NCI-H187 (cell line): ENCODE measurements around the gene NDUFV3.
A peak's percentile ranks its signal among the peaks of the same experiment; 100 is the strongest.
"Not testable (repeated sequence)": the region's sequence is repeated elsewhere in the genome, so short reads cannot be mapped to it uniquely, and the experiment has no call there.

Source experiments
- DNase-seq, 2 experiments: peaks; one replicate each; lab custom pipeline; 2025; lab: John Stamatoyannopoulos, UW

Gene NDUFV3

GRCh38 chr21:42892931-42893755 is at the start of gene NDUFV3:
TSS of gene NDUFV3 (plus strand) at chr21:42893309. CDS start at chr21:42893334, 25 bp downstream.
- peak; percentile 98 to 99 for DNase-seq

GRCh38 chr21:42844411-42845113 is 48.5 kb upstream of the NDUFV3 start:
- no peak for DNase-seq

DNA sequence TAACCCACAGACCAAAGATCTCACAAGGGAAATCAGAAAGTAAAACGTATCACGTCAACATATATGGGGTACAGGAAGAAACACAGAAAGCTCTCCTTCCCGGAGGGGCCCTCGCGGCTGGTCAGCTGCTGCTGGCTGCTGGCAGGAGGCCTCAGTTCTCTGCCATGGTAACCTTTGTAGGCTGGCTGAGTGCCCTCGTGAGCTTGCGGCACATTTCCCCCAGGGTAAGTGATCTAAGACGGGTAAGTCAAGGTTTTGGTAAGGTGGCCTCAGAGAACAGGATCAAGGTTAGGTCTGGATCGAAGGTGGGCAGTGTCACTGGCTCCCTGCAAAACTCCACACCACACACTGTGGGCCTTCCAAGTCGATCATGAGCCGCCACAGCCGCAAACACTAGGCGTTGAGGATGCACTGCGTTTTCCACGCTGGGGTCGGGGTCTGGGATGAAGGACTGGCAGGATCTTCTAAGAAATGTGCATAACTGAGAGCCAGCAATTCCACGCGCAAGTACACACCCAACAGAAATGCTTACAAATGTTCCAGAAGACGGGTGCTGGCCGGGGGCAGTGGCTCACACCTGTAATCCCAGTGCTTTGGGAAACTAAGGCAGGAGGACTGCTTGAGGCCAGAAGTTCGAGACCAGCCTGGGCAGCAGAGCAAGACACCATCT is 47.7 kb upstream of the NDUFV3 start:
- DNase-seq, result no peak

DNA sequence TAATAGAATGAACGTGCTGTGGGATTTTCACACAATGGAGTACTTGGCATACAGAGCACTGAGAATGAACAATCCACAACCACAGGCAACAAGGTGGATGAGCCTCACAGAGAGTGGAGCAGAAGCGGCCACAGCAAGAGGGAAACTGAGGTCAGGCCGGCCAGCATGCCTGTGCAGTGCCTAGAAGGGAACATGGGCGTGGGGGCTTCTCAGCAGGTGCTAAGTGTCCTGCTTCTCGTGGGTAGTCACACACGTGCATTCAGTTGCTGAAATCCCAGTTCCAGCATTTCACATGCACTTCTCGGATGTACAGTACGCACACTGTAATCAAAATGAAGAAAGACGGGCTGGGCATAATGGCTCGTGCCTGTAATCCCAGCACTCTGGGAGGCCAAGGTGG is 46.9 kb upstream of the NDUFV3 start:
- DNase-seq, result no peak

DNA sequence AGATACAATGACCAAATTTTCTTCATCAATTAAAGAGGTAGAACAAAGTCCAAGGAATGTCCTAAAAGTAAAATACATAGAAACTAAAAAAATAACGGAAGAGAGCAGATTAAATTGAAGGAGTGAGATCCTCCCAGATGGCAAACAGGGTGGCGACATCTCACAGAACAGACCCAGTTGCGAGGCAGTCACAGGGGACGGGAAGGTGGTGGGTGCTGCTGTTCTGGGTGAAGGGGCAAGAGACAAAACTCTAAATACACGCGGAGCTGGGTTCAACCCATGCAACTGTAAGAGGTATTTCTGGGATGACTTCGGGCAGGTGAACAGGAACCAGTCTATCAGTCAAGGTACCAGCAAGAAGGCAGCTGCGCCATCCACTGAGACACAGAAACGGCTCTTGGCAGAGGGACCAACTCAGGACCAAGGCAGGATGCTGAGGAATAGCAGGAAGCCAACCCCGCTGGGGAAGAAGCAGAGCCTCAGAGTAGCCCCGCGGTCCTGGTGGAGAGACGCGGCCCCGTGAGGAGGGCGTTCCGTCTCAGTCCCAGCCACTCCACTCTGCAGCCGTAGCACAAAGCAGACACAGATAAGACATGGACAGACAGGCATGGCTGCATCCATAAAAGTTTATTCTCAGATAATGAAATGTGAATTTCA is 45.9 kb upstream of the NDUFV3 start:
- no peak for DNase-seq

- no peak for DNase-seq
These were observed 45.4 kb upstream of the NDUFV3 start for GRCh38 chr21:42847726-42848125.

- not testable (repeated sequence) for DNase-seq
These were observed 44.8 kb upstream of the NDUFV3 start for GRCh38 chr21:42848144-42848931.

- DNase-seq, result no peak
These were observed 44.0 kb upstream of the NDUFV3 start for GRCh38 chr21:42848932-42849758.

DNA sequence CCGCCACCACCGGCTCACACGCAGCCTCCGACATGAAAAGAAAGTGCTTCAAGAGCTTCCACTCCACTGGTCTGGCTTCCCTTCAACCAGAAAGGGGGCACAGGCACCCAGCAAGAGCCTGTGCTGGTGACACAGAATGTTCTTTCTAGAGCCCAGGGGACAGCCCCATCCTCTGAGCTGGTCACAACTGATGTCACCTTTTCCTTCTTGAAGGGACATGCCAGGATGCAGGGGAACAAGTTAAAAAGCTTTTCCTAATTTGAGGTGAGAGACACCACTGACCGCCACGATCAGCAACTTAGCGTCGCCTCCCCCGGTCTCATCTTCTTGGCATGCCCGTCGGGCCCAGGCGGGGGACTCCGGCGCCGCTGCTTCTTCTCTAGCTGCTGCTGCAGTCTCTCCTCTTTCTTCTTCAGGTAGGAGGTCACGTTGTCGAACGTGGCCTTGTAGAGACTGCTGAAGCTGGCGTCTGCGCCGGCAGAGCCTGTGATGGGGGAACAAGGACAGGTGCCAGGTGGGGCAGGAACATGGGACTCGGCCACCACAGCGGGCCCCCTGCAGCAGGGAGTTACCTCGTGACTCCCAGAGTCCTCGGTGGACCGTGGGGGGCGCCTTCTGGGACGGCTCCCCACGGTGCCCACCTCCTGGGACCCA is 43.2 kb upstream of the NDUFV3 start:
- DNase-seq, result no peak

DNA sequence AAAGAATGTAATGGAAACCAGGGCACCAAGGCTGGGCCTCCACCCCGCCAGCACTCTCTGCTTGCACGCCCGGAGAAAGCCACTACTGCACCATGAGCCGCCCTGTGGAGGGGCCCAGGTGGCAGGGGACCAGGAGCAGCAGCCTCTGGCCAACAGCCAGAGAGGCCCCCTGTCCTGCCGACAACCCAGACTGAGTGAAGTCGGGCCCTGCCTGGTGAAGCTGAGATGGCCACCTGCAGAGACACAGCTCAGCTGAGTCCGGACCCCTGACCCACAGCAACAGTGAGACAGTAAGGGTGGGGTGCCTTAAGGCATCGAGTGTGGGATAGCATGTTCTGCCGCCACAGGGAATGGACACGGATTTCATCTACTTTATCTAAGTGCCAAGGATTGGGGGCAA is 42.6 kb upstream of the NDUFV3 start:
- no peak for DNase-seq

- no peak for DNase-seq
These were observed 42.2 kb upstream of the NDUFV3 start for GRCh38 chr21:42850866-42851391.

DNA sequence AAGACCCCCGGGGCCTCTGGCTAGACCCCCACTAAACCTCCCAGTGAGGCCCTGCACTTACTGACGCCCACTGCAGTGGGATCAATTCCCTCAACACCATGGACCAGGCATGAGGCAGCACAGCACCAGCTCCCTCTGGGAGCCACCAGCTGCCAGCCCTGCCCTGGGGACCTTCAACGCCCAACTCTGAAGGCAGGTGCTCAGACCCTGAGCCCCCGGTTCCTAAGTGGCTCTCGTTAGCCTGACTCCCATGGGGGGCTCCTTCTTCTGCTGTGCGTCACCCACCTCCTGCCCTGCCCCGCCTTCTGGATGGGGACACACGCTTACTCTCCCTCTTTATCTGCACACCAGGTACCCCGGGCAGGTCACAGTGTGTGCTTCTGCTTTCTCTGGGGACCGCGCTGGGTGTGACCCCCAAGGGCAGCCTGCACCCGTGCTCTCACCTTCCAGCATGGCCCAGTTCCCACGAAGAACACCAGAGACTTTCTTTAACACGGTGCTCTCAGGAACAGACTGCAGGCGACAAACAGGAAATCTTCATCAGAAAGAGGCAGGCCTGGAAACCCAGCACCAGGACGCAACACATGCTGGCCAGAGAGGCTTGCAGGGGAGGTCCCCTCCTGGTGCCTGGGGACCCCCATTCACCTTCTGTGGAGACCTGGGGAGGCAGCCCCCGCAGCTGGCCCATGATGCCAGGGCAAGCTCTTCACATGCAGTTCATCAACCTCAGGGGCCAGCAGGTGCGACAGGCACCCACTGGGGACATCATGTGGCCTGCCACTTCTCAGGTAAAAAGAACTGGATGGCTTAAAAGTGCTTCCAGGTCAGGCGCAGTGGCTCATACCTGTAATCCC is 41.1 kb upstream of the NDUFV3 start:
- no peak for DNase-seq

DNA sequence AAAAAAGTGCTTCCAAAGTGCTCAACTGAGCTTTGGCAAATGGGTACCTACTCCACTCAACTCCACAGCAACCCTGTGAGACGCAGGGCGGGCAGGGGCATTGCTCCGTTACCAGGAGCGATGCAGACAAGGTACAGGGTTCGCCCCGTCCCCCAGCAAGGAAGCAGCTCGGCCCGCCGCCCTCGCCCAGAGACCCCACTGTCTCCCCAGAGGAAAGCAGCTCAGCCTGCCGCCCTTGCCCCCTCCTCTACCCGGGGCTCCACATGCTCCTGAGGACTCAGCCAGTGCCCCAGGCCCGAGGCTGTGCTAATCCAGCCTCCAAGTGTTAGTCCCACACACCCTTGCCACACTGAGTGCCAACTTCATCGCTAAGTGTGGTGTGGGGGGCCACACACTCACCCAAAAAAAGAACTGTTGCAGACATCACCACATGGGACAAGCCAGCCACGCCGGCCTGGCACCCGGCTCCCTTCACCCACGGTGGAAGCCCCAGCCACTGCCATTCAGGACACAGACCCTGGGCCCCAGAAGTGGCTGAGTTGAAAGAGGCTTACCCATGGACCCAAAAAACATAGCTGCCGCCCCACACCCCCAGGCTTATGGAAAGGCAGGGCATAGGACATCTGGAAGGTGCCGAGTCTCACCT is 40.1 kb upstream of the NDUFV3 start:
- no peak for DNase-seq

GRCh38 chr21:42853621-42854020 is 39.5 kb upstream of the NDUFV3 start:
- DNase-seq, result no peak

DNA sequence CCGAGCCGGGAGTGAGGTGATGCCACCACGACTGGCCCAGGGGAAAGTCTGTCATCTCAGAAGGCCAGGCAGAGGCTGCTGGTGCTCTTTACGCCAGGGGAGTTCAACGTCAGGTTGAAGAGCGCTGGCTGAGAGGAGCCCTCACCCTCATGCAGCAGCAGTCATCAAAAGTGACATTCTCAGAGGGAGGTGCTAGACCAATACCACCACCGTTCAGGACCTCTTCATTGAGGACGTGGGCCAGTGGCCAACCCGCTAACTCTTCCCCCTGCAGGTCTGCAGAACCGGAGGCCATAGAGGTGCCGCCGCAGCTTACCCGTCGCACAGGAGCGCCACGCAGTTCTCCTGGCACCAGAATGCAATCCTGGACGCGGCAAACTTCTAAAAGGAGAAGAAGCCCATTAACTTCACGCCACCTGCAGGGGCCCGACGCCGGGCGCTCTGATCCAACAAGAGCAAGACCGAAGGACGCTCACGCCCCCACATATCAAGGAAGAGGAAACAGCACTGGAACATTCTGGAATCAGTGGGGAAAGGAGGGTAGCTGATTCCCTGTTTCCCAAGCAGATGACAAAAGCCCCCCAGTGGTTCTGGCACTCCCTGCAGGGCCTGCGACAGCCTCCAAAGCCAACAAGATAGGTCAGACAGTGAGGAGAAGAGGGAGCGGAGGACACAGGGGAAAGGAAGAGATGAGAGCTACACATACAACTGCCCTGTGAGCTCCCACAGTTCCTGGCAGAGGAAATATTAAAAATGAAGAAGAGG is 38.7 kb upstream of the NDUFV3 start:
- no peak for DNase-seq

GRCh38 chr21:42855171-42855936 is 37.8 kb upstream of the NDUFV3 start:
- DNase-seq, result no peak

DNA sequence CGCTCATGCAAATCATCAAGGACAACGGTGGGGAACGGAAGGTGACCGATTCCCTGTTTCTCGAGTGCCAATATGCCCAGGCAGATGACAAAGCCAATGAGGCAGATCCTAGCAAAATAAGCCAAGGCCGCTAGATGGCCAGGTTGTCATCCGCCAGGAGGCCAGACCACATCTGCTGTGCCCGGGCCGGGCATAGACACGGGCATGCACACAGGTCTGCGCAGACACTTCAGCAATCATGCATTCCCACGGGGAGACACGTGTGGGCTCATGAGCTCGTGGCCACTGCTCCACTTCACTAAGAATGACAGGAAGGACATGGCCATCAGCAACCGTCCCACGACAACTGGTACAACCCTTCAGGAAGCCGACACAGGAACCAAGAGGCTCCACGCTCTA is 37.2 kb upstream of the NDUFV3 start:
- DNase-seq, result no peak
